A673 (cell line): ENCODE data around the gene KIF26B.

Experiments
- EZH2 ChIP-seq: fragments of 200-600 bp; sonication (generic); IDR thresholded peaks from 2 replicates; pipeline ENCODE4 v1.6.1; 2017; ENCODE audit warnings: borderline replicate concordance, low read depth, mild to moderate bottlenecking, mixed read lengths, antibody characterized with exemption, low read length; ENCODE audit not compliant: poor library complexity, severe bottlenecking
- TF ChIP-seq, protein P1 (sequence below): fragments of 300-800, 200-600 bp; sonication (generic); conservative IDR thresholded peaks from 2 replicates; pipeline ENCODE4 v1.5.1; 2017; ENCODE audit warnings: low read depth, mild to moderate bottlenecking, antibody characterized with exemption, low read length, moderate library complexity, mixed read lengths

DNA sequence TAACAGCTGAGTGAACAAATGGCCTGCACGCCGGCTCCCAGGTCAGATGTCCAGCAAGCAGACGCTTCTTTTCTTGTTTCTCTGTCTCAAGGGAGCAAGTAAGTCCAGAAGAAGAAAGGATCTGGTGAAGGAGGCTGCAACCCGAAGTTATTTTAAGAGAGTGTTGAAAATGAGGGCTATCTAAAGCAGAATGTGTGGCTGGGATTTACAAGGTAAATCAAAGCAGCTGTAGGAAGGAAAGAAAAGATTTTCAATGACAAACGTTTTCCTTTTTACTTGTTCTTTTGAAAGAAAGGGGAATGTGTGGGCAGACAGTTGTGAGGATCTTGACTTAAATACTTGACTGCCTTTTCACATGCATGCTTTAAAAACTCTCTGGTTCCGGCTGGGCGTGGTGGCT is 311.5 kb downstream of the KIF26B start:
- TF ChIP-seq, protein P1, sequence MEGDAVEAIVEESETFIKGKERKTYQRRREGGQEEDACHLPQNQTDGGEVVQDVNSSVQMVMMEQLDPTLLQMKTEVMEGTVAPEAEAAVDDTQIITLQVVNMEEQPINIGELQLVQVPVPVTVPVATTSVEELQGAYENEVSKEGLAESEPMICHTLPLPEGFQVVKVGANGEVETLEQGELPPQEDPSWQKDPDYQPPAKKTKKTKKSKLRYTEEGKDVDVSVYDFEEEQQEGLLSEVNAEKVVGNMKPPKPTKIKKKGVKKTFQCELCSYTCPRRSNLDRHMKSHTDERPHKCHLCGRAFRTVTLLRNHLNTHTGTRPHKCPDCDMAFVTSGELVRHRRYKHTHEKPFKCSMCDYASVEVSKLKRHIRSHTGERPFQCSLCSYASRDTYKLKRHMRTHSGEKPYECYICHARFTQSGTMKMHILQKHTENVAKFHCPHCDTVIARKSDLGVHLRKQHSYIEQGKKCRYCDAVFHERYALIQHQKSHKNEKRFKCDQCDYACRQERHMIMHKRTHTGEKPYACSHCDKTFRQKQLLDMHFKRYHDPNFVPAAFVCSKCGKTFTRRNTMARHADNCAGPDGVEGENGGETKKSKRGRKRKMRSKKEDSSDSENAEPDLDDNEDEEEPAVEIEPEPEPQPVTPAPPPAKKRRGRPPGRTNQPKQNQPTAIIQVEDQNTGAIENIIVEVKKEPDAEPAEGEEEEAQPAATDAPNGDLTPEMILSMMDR, result no peak
- no peak for TF ChIP-seq EZH2
